ENCODE results near the gene MAPK10. TPM values are rescaled to one million over a fixed set of nuclear protein-coding genes. Genes with fewer than 3 reads are reported as not detected.

Gene MAPK10
- total RNA-seq, 1 donor from 2014 or later, result 30.7 TPM

DNA sequence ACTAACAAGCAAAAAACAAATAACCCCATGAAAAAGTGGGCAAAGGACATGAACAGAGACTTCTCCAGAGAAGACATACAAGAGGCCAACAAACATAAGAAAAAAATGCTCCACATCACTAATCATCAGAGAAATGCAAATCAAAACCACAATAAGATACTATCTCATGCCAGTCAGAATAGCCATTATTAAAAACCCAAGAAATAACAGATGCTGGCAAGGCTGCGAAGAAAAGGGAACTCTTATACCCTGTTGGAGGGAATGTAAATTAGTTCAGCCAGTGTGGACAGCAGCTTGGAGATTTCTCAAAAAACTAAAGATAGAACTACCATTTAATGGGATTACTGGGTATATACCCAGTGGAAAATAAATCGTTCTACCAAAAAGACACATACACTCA, 79.6 kb downstream of the MAPK10 start:
- H3K27ac ChIP-seq, result no peak overlapping the region
- TF ChIP-seq, protein P1, sequence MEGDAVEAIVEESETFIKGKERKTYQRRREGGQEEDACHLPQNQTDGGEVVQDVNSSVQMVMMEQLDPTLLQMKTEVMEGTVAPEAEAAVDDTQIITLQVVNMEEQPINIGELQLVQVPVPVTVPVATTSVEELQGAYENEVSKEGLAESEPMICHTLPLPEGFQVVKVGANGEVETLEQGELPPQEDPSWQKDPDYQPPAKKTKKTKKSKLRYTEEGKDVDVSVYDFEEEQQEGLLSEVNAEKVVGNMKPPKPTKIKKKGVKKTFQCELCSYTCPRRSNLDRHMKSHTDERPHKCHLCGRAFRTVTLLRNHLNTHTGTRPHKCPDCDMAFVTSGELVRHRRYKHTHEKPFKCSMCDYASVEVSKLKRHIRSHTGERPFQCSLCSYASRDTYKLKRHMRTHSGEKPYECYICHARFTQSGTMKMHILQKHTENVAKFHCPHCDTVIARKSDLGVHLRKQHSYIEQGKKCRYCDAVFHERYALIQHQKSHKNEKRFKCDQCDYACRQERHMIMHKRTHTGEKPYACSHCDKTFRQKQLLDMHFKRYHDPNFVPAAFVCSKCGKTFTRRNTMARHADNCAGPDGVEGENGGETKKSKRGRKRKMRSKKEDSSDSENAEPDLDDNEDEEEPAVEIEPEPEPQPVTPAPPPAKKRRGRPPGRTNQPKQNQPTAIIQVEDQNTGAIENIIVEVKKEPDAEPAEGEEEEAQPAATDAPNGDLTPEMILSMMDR (IDR thresholded peaks at IDR 0.05), result no peak
- H3K4me1 ChIP-seq, result no peaks in the 10 kb centered on the region
- H3K27me3 ChIP-seq (ENCODE audit: low read depth), result no peaks in the 10 kb centered on the region
- intact Hi-C loops (cut with DNase I), result no loop called here
- no peaks in the 10 kb centered on the region for H3K9me3 ChIP-seq
- H3K4me3 ChIP-seq, result no peak overlapping the region
- ATAC-seq (no peak), DNase-seq (no peak)
- no peaks in the 10 kb centered on the region for H3K36me3 ChIP-seq

DNA sequence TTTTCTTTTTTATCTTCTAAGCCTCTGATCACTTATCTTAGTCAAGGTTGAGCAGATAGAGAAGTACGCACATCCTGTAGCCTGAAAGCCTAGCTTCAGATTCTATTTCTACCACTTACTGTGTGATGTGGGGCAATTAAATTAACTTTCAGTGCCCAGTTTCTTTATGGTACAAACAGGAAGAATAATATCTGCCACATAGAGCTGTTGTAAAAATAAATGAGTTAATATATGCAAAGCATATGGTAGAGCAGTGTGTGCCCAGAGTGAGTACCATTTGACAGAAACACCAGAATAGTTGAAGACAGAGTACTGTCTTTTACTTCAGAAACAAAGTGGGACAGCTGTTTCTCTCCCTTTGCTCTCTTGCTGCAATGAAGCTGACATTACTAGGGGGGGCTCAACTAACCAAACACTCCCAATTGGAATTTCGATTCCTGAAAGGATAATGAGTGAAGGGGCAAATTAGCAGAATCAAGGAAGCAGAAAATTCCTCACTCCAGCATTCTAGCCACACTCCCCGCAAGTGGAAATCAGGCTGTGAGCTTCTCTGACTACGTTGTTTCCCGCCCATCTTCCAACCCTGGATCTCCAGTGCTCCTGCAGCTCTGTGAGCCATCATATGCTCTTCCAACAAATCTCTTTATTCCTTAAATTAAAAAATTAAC, 80.4 kb downstream of the MAPK10 start:
- Histone ChIP-seq H3K4me1 (no peaks in the 10 kb centered on the region), H3K27ac (no peak overlapping the region), H3K36me3 (no peaks in the 10 kb centered on the region), H3K9me3 (no peaks in the 10 kb centered on the region), H3K4me3 (no peak overlapping the region), H3K27me3 (ENCODE audit: low read depth) (no peaks in the 10 kb centered on the region)
- intact Hi-C loops (cut with DNase I), result no loop called here
- no peak for ATAC-seq
- TF ChIP-seq, protein P1 (IDR thresholded peaks at IDR 0.05), result no peak
- DNase-seq, result no peak

DNA sequence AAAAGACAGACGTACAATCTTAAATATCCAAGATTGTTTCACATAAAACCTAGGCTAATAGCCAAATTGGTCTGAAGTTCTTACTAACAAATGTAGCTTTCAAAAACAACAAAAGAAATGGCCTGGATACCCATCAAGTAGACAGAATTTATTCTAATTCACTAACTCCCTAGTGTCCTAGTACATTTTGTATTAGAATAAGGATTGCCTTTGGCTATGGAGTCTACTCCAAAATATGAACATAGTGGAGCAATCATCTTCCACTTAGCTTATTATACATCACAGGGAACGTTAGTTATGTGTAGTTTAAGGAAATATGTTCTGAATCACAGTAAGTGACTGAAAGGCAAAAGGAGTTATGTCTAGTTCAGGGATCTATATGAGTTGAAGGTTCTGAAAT, 81.7 kb downstream of the MAPK10 start:
- ATAC-seq (no peak), DNase-seq (no peak)
- Histone ChIP-seq H3K27ac (no peak overlapping the region), H3K27me3 (ENCODE audit: low read depth) (no peaks in the 10 kb centered on the region), H3K4me3 (no peak overlapping the region), H3K9me3 (no peaks in the 10 kb centered on the region), H3K36me3 (no peaks in the 10 kb centered on the region), H3K4me1 (no peaks in the 10 kb centered on the region)
- intact Hi-C loops (cut with DNase I), result no loop called here
- TF ChIP-seq, protein P1 (IDR thresholded peaks at IDR 0.05), result no peak

DNA sequence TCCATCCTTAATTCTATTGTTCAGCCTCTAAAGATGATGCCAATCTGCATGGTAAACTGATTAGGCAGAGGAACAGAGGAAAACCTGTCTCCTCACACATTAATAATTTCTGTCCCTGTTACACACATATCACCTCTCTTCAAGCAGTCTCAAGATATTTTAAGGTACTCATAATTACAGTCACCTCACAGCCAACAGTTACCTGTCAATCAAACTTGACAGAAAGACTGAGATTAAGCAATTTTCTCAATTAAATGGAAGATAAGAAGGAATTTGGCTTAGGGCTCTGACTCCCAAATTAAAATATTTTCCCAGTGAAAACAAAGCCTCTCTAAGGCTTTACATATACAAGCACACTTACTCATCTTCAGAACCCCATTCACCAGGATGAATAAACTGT, 85.2 kb downstream of the MAPK10 start:
- intact Hi-C loops (cut with DNase I), result no loop called here
- no peaks in the 10 kb centered on the region for H3K36me3 ChIP-seq
- no peaks in the 10 kb centered on the region for H3K9me3 ChIP-seq
- DNase-seq (no peak), ATAC-seq (no peak)
- H3K27me3 ChIP-seq (ENCODE audit: low read depth), result no peaks in the 10 kb centered on the region
- no peak overlapping the region for H3K27ac ChIP-seq
- H3K4me1 ChIP-seq, result no peaks in the 10 kb centered on the region
- H3K4me3 ChIP-seq, result no peak overlapping the region
- TF ChIP-seq, protein P1 (IDR thresholded peaks at IDR 0.05), result no peak

DNA sequence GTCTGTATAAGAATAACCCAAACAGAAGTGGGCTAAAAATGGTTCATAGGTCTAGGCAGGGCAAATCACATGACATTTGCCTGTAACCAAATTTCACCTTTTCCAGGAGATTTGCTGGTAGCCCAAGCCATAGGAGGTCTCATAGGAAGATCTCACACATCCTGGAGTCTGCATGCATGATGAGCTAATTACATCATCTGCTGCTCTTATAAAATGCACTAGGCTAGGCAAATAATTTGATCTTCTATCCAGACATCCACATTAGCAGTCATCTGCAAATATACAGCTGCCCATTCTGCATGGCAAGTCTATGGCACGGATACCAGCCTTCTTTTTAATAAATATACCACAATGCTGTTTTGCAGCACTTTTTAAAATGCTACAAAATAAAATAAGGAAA, 87.2 kb downstream of the MAPK10 start:
- TF ChIP-seq, protein P1 (IDR thresholded peaks at IDR 0.05), result no peak
- H3K27me3 ChIP-seq (ENCODE audit: low read depth), result no peaks in the 10 kb centered on the region
- no peak for ATAC-seq

More for the DNA sequence above, 87.2 kb downstream of the MAPK10 start:
- Histone ChIP-seq H3K9me3 (no peaks in the 10 kb centered on the region), H3K4me3 (no peak overlapping the region), H3K27ac (no peak overlapping the region), H3K36me3 (no peaks in the 10 kb centered on the region), H3K4me1 (no peaks in the 10 kb centered on the region)
- DNase-seq, result no peak
- intact Hi-C loops (cut with DNase I), result no loop called here
